ENCODE measurements around the gene RBM6. TPM values are rescaled to one million over a fixed set of nuclear protein-coding genes. Genes with fewer than 3 reads are reported as not detected.

RBM6 gene
- total RNA-seq, 1 donor from 2014 or later, result 99.2 TPM

Other genes with a start within 250 kb of the RBM6 start
- gene AMIGO3, start 220.5 kb upstream of the RBM6 start, total RNA-seq, result not detected in 2 replicates
- 45.9 and 48.0 TPM in 2 replicates for gene GMPPB, start 216.2 kb upstream of the RBM6 start, total RNA-seq
- 36.9 and 40.7 TPM in 2 replicates for gene IP6K1, start 153.6 kb upstream of the RBM6 start, total RNA-seq
- 0.16 TPM in 1 of 2 replicates, not detected in the other for gene CDHR4, start 140.3 kb upstream of the RBM6 start, total RNA-seq
- 1.2 and 2.3 TPM in 2 replicates for gene INKA1, start 136.9 kb upstream of the RBM6 start, total RNA-seq
- 92.0 and 95.7 TPM in 2 replicates for gene UBA7, start 126.2 kb upstream of the RBM6 start, total RNA-seq
- 21.0 and 26.6 TPM in 2 replicates for gene TRAIP, start 83.6 kb upstream of the RBM6 start, total RNA-seq
- 0.39 and 0.46 TPM in 2 replicates for gene CAMKV, start 70.2 kb upstream of the RBM6 start, total RNA-seq
- gene MST1R, start 36.3 kb upstream of the RBM6 start, total RNA-seq, result 1.2 and 1.3 TPM in 2 replicates
- gene MON1A, start 10.3 kb upstream of the RBM6 start, total RNA-seq, result 15.1 and 15.7 TPM in 2 replicates
- 139 and 144 TPM in 2 replicates for gene RBM5, start 148.8 kb downstream of the RBM6 start, total RNA-seq
- 0.11 and 0.21 TPM in 2 replicates for gene SEMA3F, start 215.2 kb downstream of the RBM6 start, total RNA-seq